ENCODE results near the gene ANKRD20A1. TPM values are rescaled to one million over a fixed set of nuclear protein-coding genes. Genes with fewer than 3 reads are reported as not detected.
"Not testable (repeated sequence)": the region's sequence is repeated elsewhere in the genome, so short reads cannot be mapped to it uniquely, and the experiment has no call there.

Gene ANKRD20A1
- total RNA-seq = 1 to 10 TPM in 4 of 6 donors, under 1 TPM in 2; 0.89 to 6.7 (median 1.6) TPM

DNA sequence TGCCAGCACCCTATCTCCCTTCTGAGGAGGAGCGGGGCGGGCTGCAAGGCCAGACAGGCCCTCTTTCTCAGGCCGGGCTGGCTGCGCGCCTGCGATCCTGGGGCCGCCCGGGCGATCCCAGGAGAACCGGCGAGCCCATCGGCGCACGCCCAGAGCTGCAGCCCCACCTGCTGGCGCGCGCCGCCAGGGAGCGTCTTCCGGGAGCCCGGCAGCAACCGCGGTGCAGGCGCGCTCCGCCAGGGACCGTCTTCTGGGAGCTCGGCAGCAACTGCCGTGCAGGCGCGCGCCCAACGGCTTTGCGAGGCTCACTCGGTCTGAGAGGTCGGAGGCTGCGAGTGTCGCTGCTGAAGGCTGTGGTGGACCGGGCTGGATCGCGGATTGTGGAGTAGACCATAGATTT, at the start of gene ANKRD20A1:
Gene ANKRD20A1, plus strand, starts transcription at position 61 of the 400 bp plus-strand sequence. CDS start 496 bp downstream, outside the sequence.
- H3K27me3 ChIP-seq; ATAC-seq (ENCODE audit: low FRiP score in 2 of 2); H3K4me1 ChIP-seq; H3K9me3 ChIP-seq; H3K27ac ChIP-seq; H3K36me3 ChIP-seq: not testable (repeated sequence)
- peak within 1 kb of the TSS in 1 of 4 donors; percentile 25 for H3K4me3 ChIP-seq
- WGBS, 2 donors = no CpG with 5 or more reads among the region's 41 CpGs
- DNase-seq = peak in 1 of 2 donors; percentile 91

DNA sequence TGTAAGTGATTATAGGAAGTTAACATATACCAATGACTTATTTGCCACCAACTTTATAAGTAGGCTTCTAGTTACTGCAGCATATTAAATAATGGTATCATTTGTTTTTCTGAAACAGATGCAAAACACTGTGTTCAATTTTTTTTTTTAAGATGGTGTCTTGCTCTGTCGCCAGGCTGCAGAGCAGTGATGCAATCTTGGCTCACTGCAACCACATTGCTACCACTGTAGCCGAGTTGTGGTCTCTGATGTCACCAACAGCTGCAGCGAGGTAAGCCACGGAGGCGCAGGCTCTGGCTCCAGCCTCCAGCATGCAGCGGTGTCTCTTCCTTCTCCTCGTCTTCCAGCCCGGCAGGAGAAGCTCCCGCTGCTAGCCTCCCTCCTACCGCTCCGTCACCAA, 26.6 kb upstream of the ANKRD20A1 start:
- DNase-seq, H3K27me3 ChIP-seq: not testable (repeated sequence)

More for the DNA sequence above, 26.6 kb upstream of the ANKRD20A1 start:
- WGBS, 2 donors = 54 to 60% methylated on average over 2 of the region's 11 CpGs
- H3K9me3 ChIP-seq; H3K36me3 ChIP-seq; H3K4me3 ChIP-seq; ATAC-seq (ENCODE audit: low FRiP score in 2 of 2); H3K27ac ChIP-seq; H3K4me1 ChIP-seq: not testable (repeated sequence)

Small RNA genes within 50 kb of the gene (small RNA-seq; reads per million reads assigned to genes)
- 0 reads per million in 4 donors for gene RNU6-368P

All from upper lobe of left lung (tissue), 6 donors.